ENCODE measurements around the gene GORASP1.

GRCh38 chr3:39065197-39065596 is 42.2 kb downstream of the GORASP1 start:
- no peak for TF ChIP-seq POLR2A (IDR thresholded peaks at IDR 0.05)
- peak in 1 of 6 experiments; percentile 24 for TF ChIP-seq CTCF (IDR thresholded peaks at IDR 0.05)

Data from adrenal gland (tissue), 5 donors.